ENCODE results near the gene NECAB3. TPM values are rescaled to one million over a fixed set of nuclear protein-coding genes. Genes with fewer than 3 reads are reported as not detected.

Gene NECAB3
- total and polyA plus RNA-seq, 2 of the 4 experiments (the other 2 are of a cell fraction), result 8.6 to 28.4 TPM

DNA sequence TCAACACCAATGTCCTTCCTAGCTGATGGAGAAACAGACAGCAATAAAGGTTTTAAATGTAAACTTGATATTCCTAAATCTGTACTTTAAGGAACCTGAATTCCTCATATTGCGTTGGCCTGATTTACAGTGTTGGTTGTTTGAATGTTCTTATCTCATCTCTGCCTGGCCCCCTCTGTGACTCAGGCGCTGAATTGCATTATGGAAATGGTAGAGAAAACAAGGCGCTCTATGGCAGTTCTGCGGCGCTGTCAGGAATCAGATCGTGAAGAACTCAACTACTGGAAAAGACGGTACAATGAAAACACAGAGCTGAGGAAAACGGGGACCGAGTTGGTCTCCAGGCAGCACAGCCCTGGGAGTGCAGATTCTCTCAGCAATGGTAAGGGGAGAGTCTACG, 44.7 kb downstream of the NECAB3 start:
- dilution Hi-C loops (cut with HindIII; ENCODE audit: low sequenced_read_pairs, unreplicated experiment), result no loop called here
- Histone ChIP-seq H2BK120ac (ENCODE audit: low read depth, low read length) (no peak overlapping the region), H4K20me1 (ENCODE audit: insufficient read depth, low read length) (no peaks in the 10 kb centered on the region), H3K4me1 (ENCODE audit: control insufficient read depth, insufficient read depth, low read length) (no peaks in the 10 kb centered on the region), H3K56ac (ENCODE audit: extremely low read depth, insufficient read depth, low read length) (no peak overlapping the region), H3K23ac (ENCODE audit: low read depth, low read length) (no peak overlapping the region), H4K8ac (ENCODE audit: low read depth in 2 of 2, low read length in 2 of 2) (no peak overlapping the region), H2BK20ac (ENCODE audit: low read depth, low read length) (no peak overlapping the region), H3K79me1 (ENCODE audit: low read depth in 1 of 2, low read length in 2 of 2) (no peaks in the 10 kb centered on the region; a peak in 1 of 4 replicates), H3K27me3 (ENCODE audit: control insufficient read depth, insufficient read depth, low read length) (no peaks in the 10 kb centered on the region), H3K9ac (ENCODE audit: low read depth, low read length) (no peak overlapping the region), H3K27ac (ENCODE audit: insufficient read depth, low read length) (no peak overlapping the region), H2BK15ac (ENCODE audit: low read depth, low read length) (no peak overlapping the region), H3K14ac (replicated peaks; ENCODE audit: low read depth, low read length) (no peak overlapping the region), H2AK9ac (replicated peaks; ENCODE audit: low read depth, low read length, poor library complexity) (no peak overlapping the region), H3K18ac (ENCODE audit: low read depth, low read length) (no peak overlapping the region), H2AFZ (replicated peaks; ENCODE audit: low read length, poor library complexity) (no peak overlapping the region), H3K4ac (ENCODE audit: low read depth, low read length) (no peak overlapping the region), H2BK5ac (ENCODE audit: low read depth, low read length, poor library complexity, severe bottlenecking) (no peak overlapping the region), H3K4me3 (ENCODE audit: insufficient read depth, low read depth, low read length) (no peak overlapping the region), H2AK5ac (ENCODE audit: low read depth, low read length) (no peak overlapping the region), H3K9me1 (ENCODE audit: insufficient read depth, low read length) (peaks cover 12% of the 10 kb centered on the region; the same call in 1 of the 2 replicates), H4K5ac (ENCODE audit: low read depth, low read length) (no peak overlapping the region), H3K9me3 (ENCODE audit: control insufficient read depth, insufficient read depth, low read length) (no peaks in the 10 kb centered on the region), H3K4me2 (ENCODE audit: low read depth, low read length) (no peak overlapping the region), H4K91ac (ENCODE audit: insufficient read depth, low read depth, low read length) (no peak overlapping the region), H3K36me3 (ENCODE audit: control insufficient read depth, insufficient read depth, low read length) (peaks cover 54% of the 10 kb centered on the region)
- ATAC-seq (ENCODE audit: low read depth) (no peak), DNase-seq (no peak)
- TF ChIP-seq BHLHE40 (IDR thresholded peaks at IDR 0.05; ENCODE audit: low read depth, low read length) (no peak), FOS (IDR thresholded peaks at IDR 0.05; ENCODE audit: low read depth, low read length) (no peak), MXI1 (IDR thresholded peaks at IDR 0.05; ENCODE audit: borderline replicate concordance, low read depth, low read length) (no peak), RCOR1 (IDR thresholded peaks at IDR 0.05; ENCODE audit: insufficient replicate concordance, low read length) (no peak), NFE2L2 (IDR thresholded peaks at IDR 0.05; ENCODE audit: low read depth, low read length) (no peak), MAFK (IDR thresholded peaks at IDR 0.05; ENCODE audit: low read depth, low read length) (no peak), MAZ (IDR thresholded peaks at IDR 0.05; ENCODE audit: borderline replicate concordance, low read depth, low read length) (no peak), SMC3 (IDR thresholded peaks at IDR 0.05; ENCODE audit: low read depth, low read length) (no peak), POLR2A (IDR thresholded peaks at IDR 0.05; ENCODE audit: low read depth, low read length) (no peak)
- TF ChIP-seq, protein P1, sequence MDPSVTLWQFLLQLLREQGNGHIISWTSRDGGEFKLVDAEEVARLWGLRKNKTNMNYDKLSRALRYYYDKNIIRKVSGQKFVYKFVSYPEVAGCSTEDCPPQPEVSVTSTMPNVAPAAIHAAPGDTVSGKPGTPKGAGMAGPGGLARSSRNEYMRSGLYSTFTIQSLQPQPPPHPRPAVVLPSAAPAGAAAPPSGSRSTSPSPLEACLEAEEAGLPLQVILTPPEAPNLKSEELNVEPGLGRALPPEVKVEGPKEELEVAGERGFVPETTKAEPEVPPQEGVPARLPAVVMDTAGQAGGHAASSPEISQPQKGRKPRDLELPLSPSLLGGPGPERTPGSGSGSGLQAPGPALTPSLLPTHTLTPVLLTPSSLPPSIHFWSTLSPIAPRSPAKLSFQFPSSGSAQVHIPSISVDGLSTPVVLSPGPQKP (IDR thresholded peaks at IDR 0.05; ENCODE audit: borderline replicate concordance, low read depth, low read length), result no peak
- in situ Hi-C loops (cut with MboI; ENCODE audit: low sequenced_read_pairs), result no loop called here
- POLR2A ChIA-PET (ENCODE audit: unreplicated experiment), result no interaction called here
- intact Hi-C loops (cut with micrococcal nuclease), result no loop called here
- CTCF ChIA-PET, result no interaction called here
- no TSS peak for BruUV-seq (replicated peaks)
- 96% methylated on average over 4 of the region's 10 CpGs; no CpG with 5 or more reads in 1 of the 2 experiments for WGBS, 2 experiments (ENCODE audit: extremely low coverage in 2 of 2, insufficient read length in 1 of 2)

Measured in IMR-90 (cell line).